ENCODE results near the gene EEF1A2.

Gene EEF1A2

GRCh38 chr20:63544958-63545516 lies 46.2 kb upstream of the EEF1A2 start:
- TF ChIP-seq, protein P1, sequence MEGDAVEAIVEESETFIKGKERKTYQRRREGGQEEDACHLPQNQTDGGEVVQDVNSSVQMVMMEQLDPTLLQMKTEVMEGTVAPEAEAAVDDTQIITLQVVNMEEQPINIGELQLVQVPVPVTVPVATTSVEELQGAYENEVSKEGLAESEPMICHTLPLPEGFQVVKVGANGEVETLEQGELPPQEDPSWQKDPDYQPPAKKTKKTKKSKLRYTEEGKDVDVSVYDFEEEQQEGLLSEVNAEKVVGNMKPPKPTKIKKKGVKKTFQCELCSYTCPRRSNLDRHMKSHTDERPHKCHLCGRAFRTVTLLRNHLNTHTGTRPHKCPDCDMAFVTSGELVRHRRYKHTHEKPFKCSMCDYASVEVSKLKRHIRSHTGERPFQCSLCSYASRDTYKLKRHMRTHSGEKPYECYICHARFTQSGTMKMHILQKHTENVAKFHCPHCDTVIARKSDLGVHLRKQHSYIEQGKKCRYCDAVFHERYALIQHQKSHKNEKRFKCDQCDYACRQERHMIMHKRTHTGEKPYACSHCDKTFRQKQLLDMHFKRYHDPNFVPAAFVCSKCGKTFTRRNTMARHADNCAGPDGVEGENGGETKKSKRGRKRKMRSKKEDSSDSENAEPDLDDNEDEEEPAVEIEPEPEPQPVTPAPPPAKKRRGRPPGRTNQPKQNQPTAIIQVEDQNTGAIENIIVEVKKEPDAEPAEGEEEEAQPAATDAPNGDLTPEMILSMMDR (IDR thresholded peaks at IDR 0.05; ENCODE audit: low read depth, low read length): no peak
- no peak for DNase-seq (ENCODE audit: low read depth in 2 of 2)
- H3K4me3 ChIP-seq (replicated peaks in 1 of 2; ENCODE audit: low read depth in 2 of 2, low read length in 2 of 2): no peak overlapping the region

- TF ChIP-seq, protein P1 (IDR thresholded peaks at IDR 0.05; ENCODE audit: low read depth, low read length): no peak
- no peak for DNase-seq (ENCODE audit: low read depth in 2 of 2)
- H3K4me3 ChIP-seq (replicated peaks in 1 of 2; ENCODE audit: low read depth in 2 of 2, low read length in 2 of 2): no peak overlapping the region
These were observed 45.5 kb upstream of the EEF1A2 start for GRCh38 chr20:63544241-63544957.

- TF ChIP-seq, protein P1 (IDR thresholded peaks at IDR 0.05; ENCODE audit: low read depth, low read length): no peak
- no peak for DNase-seq (ENCODE audit: low read depth in 2 of 2)
- H3K4me3 ChIP-seq (replicated peaks in 1 of 2; ENCODE audit: low read depth in 2 of 2, low read length in 2 of 2): no peak overlapping the region
These were observed 44.9 kb upstream of the EEF1A2 start for GRCh38 chr20:63543733-63544132.

DNA sequence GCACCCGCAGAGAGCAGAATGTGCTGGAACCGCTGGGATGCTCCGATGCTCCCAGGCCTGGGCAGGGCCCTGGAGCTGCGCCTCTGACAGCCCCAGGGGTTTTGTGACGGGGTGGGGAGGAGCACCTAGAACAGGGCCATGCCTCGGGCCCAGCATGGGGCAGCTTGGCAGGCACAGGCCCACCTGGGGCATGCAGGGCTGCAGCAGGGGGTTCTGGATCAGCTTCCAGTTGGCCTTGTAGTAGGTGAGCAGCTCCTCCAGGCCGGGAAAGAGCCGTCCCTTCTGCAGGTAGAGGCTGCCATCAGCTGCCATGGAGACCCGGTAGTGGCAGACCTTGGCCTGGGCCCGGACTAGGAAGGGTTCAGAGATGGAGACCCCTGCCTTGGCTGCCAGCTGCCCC lies 44.2 kb upstream of the EEF1A2 start:
- TF ChIP-seq, protein P1 (IDR thresholded peaks at IDR 0.05; ENCODE audit: low read depth, low read length): no peak
- no peak for DNase-seq (ENCODE audit: low read depth in 2 of 2)
- no peak overlapping the region for H3K4me3 ChIP-seq (replicated peaks in 1 of 2; ENCODE audit: low read depth in 2 of 2, low read length in 2 of 2)

DNA sequence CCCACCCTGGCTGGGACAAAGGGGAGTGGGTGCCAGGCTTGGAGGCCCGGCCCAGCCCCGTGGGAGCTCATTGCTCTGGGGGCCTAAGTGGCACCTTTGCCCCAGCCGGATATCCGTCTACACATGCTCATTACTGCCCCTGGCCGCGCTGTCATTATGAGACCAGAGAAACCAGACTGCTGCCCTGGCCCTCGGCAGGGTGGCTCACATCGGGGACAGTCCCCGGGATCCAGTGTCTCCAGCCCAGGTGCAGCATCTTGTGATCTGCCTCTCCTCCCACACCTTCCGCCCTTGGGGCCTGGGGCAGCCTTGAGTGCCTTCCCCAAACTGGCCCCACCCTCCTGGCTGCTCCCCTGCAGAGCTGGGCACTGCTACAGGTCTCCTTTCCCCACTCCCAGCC lies 43.8 kb upstream of the EEF1A2 start:
- H3K4me3 ChIP-seq (replicated peaks in 1 of 2; ENCODE audit: low read depth in 2 of 2, low read length in 2 of 2): no peak overlapping the region
- DNase-seq (ENCODE audit: low read depth in 2 of 2): no peak
- TF ChIP-seq, protein P1 (IDR thresholded peaks at IDR 0.05; ENCODE audit: low read depth, low read length): no peak

- no peak for DNase-seq (ENCODE audit: low read depth in 2 of 2)
- TF ChIP-seq, protein P1 (IDR thresholded peaks at IDR 0.05; ENCODE audit: low read depth, low read length): no peak
- H3K4me3 ChIP-seq (replicated peaks in 1 of 2; ENCODE audit: low read depth in 2 of 2, low read length in 2 of 2): no peak overlapping the region
These were observed 43.2 kb upstream of the EEF1A2 start for GRCh38 chr20:63542031-63542559.

All from cardiac fibroblast (primary cell).